Erythroblast (primary cell): ENCODE results near the gene GINS3.

Source experiments
- DNase-seq, 2 experiments: peaks; one replicate each; lab custom pipeline; 2025; lab: John Stamatoyannopoulos, UW
- GATA1 ChIP-seq: IDR thresholded peaks from 2 replicates; pipeline ENCODE4 v1.6.1; 2011; ENCODE audit warnings: low read depth, mild to moderate bottlenecking, control low read depth, low read length, moderate library complexity
- POLR2A ChIP-seq: IDR thresholded peaks from 2 replicates; pipeline ENCODE4 v1.6.1; 2011; ENCODE audit warnings: mild to moderate bottlenecking, low read length

The GINS3 gene

DNA sequence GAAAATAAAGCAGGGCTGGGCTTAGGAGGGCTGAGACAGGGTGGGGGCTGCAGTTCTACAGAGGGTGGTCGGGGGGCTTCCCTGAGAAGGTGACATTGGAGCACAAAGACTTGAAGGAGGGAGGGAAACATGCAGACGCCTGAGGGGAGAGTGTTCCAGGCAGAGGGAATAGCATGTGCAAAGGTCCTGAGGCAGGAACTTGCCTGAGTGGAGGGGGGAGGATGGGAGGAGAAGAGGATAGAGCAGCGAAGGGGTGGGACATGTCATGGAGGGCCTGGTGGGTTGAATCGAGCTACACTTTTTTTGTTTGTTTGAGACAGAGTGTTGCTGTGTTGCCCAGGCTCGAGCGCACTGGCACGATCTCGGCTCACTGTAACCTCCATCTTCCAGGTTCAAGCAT lies 33.0 kb downstream of the GINS3 start:
- no peak for DNase-seq
- TF ChIP-seq POLR2A (no peak), GATA1 (no peak)

DNA sequence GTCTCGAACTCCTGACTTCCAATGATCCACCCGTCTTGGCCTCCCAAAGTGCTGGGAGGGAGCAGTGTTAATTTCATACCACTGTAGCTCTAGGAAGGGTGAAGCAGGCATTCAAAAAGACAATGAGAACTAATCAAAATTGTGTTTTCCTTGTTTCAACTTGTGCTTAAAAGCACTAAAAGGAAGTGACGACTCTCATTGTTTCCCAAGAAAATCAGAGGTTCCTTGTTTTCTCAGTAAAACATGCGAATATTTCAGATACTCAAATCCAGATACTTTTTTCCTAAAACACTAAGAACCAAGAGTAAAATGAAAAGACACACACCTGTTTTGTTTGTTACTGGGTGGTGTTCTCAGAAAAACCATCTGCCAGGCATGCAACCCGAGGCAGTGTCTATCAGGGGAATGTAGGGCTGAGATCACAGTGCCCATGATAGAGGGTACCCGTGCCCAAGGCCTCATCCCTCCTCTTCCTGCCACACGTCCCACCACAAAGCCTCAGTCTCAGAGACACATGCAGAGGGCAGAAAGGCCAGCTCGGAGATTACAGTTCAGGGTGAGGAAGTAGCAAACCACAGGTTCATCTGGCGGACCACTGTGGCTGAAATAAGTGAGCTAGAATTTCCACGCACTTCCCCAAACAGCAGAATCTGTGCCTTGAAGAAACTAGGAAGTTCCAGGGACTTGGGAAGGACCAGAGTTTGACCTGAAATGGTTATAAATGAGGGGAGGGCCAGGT lies 33.7 kb downstream of the GINS3 start:
- no peak for DNase-seq
- no peak for TF ChIP-seq GATA1

DNA sequence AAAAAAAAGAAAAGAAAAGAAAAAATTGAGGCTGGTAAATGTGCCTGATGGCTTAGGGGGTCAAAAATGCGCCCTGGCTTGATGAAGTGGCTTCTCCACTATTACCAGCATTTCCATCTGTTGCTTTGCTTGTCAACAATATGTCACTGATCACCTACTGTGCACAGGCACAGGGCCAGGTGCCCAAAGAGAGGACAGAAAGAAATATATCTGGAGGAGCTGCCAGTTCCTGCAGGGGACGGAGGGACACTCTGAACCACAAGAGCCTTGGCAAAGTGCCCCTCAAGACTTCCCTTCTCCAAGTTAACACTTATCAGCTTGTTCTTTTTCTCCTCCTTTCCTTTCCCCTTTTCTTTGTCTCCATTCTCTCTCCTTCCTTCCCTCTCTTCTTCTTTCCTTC lies 34.7 kb downstream of the GINS3 start:
- DNase-seq: no peak
- no peak for TF ChIP-seq GATA1
- no peak for TF ChIP-seq POLR2A

DNA sequence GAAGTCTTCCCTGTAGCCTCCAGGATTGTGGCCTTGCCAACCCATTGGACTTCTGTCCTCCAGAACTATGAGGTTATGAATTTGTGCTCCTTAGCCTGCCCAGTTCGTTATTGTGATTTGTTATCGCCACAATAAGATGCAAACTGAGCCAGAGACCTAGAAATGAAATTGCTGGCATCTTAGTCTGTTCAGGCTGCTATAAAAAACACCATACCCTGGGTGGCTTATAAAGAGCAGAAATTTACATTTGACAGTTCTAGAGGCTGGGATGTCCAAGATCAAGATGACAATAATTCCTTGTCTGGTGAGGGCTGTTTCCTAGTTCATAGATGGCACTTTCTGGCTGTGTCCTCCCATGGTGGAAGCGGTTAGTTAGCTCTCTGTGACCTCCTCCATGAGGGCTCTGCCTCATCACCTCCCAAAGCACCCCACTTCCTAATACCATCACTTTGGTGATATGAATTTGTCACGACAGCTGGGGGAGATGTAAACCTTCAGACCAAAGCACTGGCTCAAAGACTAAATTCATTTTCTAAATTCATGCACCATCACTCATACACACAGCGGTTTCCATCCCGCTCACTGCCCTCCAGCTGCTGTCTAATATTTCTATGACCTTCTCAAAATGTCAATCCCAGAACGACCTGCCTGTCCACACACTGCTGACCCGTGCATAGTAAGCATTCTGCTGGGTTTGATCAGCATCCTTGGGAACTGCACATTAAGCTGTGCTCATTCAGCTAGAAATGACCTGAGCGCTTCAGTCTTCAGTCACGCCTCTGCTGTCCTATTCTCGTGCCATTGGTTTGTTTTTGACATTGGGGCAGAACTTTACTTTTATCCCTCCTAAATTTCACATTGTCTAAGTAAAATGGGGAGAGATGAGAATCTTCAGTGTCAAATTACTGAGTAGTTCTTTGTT lies 36.6 kb downstream of the GINS3 start:
- no peak for TF ChIP-seq POLR2A
- TF ChIP-seq GATA1: no peak
- DNase-seq: no peak

DNA sequence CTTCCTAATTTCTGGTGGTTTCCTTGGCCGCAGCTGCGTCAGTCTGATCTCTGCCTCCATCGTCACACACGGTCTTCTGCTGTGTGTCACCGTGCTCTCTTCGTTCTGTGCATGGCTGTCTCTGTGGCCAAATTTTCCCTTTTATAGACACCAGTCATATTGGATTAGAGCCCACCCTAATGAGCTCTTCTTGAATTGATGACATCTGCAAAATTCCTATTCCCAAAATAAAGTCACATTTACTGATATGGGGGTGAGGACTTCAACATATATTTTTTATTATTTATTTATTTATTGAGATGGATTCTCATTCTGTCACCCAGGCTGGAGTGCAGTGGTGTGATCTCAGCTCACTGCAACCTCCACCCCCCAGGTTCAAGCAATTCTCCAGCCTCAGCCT lies 38.4 kb downstream of the GINS3 start:
- TF ChIP-seq POLR2A (no peak), GATA1 (no peak)
- DNase-seq: no peak

DNA sequence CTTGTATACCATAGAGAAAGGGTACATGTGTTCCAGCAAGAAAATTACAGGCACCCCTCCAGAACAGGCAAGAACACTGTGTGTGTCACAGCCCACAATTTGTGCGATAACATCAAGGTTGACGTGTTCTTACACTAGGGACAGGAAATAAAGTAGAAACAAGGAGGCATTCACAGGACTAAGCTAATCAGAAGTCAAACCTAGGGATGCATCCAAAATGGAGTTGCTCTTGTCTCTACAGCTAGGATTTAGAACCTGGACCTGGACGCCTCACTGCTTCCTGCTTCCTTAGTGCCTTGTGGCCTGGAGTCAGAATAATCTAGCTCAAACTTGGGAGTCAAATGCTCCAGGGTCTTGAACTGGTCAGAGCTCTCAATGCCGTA lies 41.3 kb downstream of the GINS3 start:
- TF ChIP-seq GATA1: no peak
- TF ChIP-seq POLR2A: no peak
- DNase-seq: peak; percentile 63 to 64

DNA sequence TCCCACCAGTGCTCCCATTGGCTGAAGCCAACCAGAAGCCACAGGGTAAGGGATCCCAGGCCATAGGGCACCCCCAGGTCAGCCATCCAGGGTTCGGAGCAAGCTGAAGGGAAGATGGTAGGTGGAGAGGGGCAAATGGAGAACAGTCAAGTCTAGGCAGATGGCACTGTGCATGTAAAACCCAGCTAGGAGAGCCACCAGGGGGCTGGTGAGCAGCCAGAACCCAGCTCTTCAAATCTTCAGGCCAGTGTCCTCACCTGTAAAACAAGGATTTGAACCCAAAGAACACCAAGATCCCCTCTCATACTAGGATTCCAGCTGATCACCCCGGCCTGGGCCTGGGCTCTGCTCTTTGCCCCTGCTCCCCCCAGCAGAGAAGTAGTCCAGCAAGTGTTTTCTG lies 43.5 kb downstream of the GINS3 start:
- DNase-seq: no peak
- TF ChIP-seq GATA1 (no peak), POLR2A (no peak)

DNA sequence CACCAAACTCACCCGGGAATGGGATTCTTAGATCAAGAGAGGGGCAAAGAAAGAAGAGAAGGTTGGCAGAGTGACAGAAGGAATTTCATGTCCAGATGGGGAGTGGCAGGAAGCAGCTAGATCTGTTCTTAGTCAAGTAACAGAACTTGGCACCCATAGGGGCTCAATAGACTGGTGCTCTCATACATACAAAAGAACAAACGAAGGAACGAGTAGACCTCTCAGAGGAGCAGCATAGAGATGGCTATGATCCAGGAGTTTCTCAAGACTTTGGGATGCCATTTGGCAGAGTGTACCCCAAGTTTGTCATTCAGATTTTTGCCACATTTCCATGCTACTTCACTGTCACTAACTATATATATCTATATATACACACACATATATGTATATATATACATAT lies 47.9 kb downstream of the GINS3 start:
- DNase-seq: no peak

DNA sequence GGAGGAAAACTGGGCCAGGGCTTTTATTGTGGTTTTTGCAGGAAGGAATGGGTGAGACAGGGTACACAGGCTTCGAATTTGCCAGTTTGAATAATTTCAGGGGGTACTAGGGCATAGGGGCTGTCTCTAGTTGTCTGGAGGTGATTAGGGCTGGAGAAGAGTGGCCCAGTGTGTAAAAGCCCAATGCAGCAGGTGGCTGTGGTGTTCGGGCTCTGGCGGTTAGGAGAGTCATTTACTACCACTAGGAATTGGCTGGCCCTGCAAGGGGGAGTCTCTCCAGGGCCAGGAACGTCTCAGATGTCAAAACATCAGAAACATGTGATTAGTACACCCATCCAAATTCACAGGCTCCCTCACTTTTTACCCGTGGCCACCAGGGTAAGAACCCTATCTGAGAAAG lies 50.3 kb downstream of the GINS3 start:
- DNase-seq: no peak
- no peak for TF ChIP-seq POLR2A
- TF ChIP-seq GATA1: no peak

More for the DNA sequence above, 47.9 kb downstream of the GINS3 start:
- no peak for TF ChIP-seq GATA1

DNA sequence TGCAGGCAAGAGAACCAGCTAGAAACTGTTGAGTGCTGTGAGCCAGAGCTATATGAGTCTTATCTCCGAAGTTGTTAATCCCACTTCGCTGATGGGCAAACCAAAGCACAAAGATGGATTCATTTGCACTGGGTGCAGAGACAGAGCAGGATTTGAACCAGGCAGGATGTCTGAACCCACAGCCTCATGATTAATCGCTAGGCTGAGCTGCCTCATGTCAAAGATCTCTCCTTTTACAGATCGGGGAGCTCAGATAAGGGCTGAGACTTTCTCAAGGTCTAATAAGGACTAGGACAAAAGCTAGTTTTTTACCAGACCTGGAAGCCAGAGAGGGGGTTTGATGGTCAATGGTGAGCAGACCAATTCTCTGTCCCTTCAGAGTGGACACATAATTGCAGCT lies 51.5 kb downstream of the GINS3 start:
- no peak for TF ChIP-seq POLR2A
- TF ChIP-seq GATA1: no peak
- DNase-seq: no peak

DNA sequence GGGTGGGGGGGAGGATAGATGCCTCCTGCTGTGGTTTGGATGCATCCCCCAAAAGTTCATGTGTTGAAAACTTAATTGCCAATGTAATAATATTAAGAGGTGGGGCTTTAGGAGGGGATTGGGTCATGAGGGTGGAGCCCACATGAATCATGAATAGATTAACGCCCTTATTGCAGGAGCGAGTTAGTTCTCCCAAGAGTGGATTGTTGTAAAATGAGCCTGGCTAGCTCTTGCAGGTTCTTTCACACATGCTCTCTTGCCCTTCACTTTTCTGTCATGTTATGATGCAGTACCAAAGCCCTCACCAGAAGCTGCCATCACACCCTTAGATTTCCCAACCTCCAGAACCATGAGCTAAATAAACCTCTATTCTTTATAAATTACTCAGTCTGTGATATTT lies 52.0 kb downstream of the GINS3 start:
- TF ChIP-seq POLR2A: no peak
- TF ChIP-seq GATA1: no peak

DNA sequence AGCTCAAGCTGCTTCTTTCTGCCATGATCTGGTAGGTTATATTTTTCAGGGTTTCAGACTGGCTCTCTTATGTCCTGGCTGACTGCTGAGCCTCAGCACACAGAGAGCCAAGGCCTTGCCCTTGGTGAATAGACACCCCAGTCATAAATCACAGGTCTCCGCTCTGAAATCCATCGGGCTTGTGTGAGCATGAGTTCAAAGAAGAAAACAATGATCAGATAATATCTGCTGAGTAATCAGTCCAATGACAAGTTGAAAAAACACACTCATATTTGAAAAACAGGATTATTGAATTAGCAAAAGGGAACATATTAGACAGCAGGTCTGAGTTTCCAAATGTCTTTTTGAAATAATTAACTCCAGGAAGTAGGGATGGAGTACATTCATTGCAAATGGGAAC lies 56.6 kb downstream of the GINS3 start:
- TF ChIP-seq GATA1: no peak
- TF ChIP-seq POLR2A: no peak
- no peak for DNase-seq

More for the DNA sequence above, 52.0 kb downstream of the GINS3 start:
- DNase-seq: no peak

DNA sequence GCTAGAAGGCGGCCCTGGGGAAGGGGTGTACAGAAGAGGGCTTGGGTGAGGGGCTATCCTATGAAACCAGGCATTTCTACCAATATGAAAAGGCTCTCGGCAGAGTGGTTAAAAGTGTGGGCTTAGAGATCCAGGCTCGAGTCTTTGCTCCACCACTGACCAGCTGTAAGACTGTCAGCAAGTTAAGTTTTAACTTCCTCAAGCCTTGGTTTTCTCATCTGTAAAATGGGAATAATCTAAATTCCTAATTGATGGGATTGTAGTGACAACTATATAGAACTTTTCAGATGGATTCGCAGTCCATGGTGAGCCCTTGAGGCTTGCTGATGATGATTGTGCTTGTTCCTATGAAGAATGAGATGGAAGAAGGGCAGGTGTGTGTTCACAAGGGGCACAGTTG lies 57.0 kb downstream of the GINS3 start:
- no peak for DNase-seq
- TF ChIP-seq POLR2A: no peak
- TF ChIP-seq GATA1: no peak

DNA sequence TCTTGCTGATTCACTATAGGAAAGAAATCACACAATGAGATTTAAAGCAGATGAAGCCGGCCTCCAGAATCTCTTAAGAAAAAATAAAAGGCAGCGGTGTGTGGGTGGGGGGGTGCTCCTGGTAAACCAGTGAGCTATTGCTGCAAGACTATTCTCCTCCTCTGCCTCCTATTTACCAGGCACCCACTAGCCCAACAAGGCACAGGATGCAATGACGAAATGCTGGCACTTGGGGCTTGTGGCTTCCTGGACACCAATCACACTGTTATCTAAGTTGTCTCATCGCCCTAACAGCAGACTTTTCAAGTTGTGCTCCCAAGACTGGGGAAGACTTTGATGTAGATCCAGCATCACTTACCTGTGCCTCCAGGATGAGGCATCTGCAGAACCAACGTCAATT lies 57.5 kb downstream of the GINS3 start:
- peak; percentile 5 to 17 for DNase-seq
- TF ChIP-seq GATA1 (no peak), POLR2A (no peak)
